ENCODE results near the gene METTL15.
"Not testable (repeated sequence)": the region's sequence is repeated elsewhere in the genome, so short reads cannot be mapped to it uniquely, and the experiment has no call there.

Gene METTL15

DNA sequence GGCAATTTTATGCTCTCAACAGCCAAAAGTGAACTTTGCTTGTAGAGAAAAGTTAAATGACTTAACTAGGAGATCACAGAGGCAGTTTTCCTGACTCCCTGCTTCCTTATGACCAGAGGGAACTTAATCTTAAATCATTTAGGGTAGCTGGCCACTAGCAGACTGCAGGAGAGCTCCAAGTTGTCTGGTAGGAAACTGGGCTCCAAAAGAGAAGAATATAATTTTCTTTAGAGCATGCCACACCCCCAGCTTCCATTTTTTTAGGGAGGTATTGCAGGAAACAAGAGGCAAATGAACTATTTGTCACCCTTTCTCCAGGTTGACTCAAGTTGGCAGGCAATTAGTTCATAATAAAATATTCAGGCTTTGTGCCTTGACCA is 2.6 kb downstream of the METTL15 start:
- DNase-seq = no peak

DNA sequence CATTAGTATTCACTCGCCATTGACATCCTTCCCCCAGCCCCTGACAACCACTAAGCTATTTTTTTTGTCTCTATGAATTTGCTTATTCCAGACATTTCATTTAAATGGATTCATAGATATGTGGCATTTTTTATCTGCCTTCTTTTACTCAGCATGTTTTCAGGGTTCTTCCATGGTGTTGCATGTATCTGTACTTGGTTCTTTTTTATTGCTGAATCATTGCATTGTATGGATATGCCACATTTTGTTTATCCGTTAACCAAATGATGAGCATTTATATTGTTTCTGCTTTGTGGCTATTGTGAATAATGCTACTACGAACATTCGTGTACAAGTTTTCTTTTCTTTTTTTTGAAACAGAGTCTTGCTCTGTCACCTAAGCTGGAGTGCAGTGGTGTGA is 5.9 kb downstream of the METTL15 start:
- no peak for DNase-seq

DNA sequence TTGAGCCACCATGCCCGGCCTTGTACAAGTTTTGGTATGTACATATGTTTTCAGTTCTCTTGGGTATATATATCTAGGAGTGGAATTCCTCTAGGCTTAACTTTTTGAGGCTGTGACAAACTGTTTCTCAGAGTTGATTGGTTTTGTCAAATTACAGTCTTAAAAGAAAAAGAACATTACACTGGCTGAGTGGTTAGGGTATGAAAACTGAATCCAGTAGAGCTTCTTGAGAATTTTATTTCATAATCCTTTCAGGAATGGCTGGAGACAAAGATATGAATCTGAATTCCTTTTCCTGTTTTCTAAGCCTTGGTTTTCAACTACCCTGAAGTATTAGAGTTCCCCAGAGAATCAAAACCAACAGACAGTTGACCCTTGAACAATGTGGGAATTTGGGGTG is 6.5 kb downstream of the METTL15 start:
- DNase-seq = no peak

DNA sequence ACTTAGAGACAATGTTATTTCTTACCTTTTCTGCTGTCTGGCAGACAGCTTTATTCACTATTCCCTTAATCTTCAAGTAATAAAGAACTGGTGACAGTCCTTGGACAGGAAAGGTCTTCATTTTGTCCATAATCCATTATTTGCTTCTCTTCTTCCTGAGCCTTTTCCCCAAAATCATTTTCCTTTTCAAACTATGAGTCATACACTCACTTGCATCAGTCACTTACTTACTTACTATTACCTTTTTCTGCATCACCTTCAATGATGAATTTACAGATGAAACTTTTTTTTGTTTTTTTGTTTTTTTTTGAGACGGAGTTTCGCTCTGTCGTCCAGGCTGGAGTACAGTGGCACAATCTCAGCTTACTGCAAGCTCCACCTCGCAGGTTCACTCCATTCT is 9.5 kb downstream of the METTL15 start:
- DNase-seq = no peak

DNA sequence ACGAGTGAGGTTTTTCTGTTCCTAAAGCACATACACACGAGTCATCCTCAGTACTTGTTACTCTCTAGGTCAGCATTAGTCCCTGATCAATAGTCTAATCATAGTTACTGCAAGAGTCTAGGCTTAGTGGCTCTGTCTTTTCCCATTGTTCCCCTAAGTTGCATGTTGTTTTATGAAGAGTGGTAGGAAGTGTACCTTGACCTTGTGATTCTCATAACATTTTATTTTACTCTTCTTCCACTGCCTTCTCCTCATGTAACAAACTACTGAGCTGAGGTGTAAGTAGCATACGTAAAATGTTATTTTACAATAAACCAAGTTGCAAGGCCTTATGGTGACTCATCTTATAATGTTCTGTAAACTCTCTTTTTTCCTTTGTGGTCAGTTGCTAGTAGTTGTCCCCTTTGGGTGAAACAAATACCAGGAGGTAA is 15.0 kb downstream of the METTL15 start:
- DNase-seq = no peak

DNA sequence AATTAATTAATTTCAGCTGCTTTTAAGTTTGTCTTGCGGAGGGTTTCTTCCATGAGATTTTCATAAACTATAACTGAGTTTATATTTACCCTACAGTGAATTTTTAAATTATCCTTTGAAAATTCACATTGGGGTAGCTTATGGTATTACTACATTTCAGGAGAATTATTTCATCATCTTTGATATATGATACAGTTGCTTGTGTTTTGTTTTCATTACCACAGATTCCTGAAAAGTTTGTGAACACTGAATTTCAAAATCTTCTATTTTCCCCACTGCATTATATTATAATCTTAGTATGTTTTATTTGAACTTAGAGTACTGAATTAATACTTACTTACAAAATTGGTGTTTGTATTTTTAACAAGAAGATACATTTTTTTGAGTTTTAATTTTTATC is 24.4 kb downstream of the METTL15 start:
- DNase-seq = no peak

DNA sequence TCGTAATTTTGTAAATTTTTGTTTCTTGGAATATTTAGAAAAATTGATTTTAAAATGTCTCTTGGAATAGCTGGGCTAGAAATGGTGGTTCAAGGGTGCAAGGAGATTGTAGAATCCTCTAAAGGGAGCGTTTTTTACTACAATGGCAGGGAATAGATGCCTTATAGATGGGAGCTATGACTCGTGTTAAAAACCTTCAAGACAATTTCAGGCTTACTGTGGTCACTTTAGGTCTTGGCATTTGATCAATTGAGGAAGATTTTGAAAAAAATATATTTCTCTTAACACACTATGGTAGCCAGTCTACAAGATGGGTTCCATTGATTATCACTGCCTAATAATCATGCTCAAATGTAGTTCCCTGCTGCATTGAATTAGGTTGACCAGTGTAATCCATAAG is 25.0 kb downstream of the METTL15 start:
- no peak for DNase-seq

DNA sequence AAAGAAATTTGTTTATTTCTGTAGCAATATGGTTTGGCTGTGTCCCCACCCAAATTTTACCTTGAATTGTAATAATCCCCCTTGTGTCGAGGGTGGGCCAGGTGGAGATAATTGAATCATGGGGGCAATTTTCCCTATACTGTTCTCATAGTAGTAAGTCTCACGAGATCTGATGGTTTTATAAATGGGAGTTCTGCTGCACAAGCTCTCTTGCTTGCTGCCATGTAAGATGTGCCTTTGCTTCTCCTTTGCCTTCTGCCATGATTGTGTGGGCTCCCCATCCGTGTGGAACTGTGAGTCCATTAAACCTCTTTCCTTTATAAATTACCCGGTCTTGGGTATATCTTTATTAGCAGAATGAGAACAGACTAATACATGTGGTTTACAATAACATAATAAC is 28.0 kb downstream of the METTL15 start:
- not testable (repeated sequence) for DNase-seq

DNA sequence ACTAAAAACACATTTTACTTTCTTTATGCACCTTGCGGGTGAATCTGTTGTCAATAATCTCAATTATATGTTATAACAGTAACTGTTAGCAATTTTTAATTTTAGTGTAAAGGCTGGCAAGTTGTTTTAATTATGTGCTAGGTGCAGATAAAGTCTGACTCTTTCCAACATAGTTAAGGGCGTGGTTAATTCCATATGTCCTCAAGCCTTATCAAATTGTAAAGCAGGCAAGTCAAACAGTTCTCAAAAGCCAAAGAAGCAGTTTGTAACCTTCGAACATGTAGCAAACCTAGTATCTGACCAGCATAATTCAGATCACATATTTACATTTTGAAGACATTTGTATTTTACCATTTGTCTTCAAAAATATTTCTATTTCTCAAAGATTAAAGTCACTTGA is 29.2 kb downstream of the METTL15 start:
- no peak for DNase-seq

DNA sequence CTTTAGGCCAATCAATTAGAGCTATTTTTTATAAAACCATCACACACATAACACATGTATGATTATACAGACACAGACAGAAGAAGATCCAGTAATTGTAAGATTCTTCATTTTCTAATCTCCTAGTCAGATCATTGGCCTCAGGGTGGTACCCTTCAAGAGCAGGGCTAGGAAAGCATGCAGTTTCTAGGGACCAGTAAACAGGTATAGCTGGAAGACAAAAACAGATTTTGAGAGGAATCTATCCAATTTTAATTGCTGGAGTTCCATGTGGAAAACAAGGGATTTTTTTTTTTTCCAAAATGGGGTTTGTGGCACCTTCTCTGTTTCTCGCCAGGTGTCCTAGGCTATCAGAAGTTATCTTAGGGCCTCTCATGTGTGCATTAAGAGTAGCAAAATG is 29.6 kb downstream of the METTL15 start:
- no peak for DNase-seq

DNA sequence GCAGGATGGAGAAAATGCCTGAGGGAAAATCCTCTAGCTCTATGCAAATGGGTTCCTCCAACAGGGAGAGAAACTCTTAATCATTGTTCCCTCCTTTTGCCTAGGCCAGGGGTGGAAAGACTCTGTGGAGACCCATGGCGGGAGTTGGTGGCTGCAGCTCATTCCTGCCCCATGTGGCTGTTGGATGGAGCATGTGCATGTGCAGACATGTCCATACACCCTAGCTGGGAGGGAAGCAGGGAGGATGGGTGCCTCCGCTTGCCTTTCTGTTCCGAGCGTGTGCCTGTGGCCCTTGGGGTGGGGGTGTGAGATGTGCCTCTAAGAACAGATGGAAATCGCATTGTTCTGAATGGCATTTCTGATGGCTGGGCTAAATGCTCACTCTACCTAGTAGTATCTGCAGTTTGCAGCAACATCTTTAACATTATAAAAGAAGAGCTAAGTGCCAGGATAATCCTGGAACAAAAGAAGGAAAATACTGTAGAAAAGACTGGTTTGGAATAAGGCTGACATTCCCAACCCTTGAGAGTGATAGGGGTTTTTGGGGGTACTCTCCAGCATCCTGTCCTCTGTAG is 31.7 kb downstream of the METTL15 start:
- no peak for DNase-seq

DNA sequence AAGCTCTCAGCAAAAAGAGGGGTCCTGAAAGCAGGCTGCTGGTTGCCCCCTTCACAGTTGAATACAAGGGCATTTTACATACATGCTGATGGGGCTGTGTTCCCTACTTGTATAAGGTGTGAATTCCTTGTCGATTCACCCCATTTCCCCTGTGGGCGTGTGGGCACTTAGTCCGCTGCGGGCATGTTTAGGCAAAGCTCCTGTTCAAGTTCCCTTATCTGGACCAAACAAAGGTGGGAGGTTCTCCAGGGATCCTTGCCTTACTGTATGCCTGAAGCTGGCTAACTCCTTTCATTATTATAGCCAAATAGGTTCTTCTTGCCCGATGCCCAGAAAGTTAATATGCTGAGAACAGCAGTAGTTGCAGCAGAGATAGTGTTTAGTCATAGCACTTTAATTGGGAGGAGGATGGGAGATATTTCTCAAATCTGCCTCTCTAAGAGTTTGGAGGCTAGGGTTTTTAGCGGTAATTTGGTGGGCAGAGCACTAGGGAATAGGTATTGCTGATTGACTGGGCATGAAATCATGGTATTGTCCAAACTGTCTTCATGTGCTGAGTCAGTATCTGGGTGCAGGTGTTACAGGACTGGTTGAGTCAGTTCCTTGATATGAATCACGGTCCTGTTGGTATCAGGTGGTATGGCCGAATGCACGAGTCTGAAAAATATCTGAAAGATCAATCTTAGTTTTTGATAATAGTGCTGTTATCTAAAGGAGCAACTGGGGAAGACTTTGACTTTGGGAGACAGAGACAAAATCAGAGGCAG is 32.7 kb downstream of the METTL15 start:
- DNase-seq = no peak

DNA sequence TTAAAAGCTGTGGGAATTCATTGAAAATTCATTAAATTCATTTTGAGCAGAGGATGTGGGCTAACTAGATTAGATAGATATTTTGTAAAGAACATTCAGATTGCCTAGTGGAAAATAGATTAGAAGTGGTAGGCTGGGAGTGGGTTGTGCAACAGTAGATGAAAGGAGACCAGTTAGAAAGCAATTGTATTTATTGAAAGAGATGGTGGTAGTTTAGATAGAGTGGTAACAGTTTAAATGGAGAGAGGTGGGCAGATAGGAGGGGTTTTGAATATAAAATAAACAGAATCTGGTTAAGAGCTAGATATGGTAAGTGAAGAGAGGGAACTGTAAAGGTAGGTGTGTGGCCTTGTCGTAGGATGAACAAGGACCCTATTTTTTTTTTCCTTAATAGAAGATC is 34.5 kb downstream of the METTL15 start:
- no peak for DNase-seq

DNA sequence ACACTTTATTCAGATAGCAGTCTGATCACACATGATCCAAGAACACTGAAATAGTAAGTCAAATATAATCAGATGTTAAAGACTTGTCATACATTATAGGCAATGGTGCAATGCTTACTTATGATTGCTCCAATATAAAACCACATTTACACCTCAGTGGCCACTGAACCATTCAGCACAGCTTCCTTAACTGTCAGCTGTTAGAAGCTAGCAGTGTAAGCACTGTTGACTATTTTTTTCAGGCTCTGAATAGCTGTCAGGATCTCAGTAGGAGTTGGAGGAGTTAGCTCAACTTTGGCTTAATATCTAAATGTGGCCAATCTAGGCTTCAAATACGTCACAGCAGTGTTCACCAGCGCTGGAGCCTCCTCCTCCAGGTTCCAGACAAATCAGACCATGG is 36.6 kb downstream of the METTL15 start:
- DNase-seq = no peak

DNA sequence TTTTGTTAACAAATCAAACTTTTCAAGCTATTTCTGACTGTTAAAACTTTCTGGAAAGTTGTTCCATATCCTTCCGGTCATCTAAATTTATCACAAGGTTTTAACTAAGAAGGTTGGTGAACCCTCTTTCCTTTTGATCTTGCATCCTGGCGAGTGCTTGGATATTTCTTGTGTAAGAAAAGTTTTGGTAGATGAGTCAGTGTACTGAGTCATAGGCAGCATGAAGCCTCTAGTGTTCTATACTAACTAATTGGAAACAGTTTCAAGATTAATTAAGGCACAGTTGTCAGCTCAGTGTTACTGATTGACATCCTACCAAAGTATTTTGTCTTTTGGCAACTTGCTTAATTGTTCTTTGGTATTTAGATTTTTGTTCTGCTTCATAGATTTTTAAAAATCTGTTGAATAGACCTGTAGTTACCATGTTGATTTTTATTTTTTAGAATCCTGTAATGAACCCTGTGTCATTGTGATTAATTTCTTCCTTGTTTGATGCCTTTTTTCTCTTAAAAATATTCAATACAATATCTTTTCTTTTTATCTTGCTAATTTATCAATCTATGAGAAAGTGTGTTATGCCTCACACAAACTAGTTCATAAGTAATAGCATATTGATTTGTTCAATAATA is 38.0 kb downstream of the METTL15 start:
- no peak for DNase-seq

DNA sequence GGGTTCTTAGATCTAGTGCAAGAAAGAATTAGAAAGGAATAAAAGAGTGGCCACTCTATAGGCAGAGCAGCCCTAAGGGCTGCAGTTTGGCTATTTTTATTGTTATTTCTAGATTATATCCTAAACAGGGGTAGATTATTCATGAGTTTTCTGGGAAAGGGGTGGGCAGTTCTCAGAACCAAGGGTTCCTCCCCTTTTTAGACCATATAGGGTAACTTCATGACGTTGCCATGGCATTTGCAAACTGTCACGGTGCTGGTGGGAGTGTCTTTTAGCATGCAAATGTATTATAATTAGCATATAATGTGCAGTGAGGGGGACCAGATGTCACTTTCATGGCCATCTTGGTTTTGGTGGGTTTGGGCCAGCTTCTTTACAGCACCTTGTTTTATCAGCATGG is 44.6 kb downstream of the METTL15 start:
- no peak for DNase-seq

DNA sequence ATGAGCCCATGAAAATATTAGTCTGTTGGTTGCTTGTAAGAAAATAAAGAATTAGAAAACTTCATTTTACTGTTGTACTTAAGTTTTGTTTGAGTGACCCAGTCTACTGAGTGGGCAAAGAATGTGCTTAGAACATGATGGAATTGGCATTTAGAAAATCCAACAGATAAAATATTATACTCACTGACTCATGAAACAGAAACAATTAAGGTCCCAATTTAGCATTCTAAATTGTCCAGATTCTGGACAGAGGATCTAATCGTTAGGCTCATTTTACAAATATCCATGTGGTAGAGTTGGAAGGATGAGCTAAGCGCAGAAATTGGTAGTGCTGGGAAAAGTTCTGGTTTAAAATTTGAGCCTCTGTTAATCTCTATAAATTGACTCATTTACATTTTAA is 45.4 kb downstream of the METTL15 start:
- no peak for DNase-seq

DNA sequence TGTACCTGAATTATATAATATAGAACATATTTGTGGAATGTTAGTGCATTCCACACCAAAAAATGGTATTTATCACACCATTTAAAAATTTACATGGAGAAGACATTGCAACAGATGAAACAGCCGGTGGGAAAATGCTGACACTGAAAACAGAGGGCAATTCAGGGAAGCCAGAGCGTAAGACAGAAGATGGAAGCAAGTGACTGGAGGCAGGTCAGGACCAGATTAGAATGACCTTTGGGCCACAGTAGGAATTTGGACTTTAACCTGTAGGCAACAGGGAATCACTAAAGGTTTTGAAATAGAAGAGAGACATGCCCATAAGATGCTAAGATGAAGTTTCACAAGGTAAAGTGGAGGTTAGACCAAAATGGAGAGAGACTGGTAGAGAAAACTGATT is 60.5 kb downstream of the METTL15 start:
- no peak for DNase-seq

DNA sequence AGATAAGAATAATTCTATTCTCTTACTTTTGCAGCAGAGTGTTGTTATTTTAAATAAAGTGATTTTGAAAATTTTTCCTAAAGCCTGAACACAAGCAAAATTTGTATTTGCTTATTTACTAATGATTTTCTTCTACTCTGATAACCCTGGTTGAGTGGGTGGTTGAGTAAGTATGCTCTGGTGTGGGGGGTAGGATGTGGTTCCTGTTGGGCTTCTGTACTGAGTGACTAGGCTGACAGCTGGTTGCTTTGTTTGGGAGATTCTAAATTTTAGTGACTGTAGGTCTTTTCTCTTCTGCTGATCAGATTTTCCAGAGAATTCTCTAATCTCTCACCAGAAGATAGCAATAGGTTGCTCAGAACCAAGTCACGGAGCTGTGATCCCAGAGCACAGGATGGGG is 61.6 kb downstream of the METTL15 start:
- DNase-seq = no peak

DNA sequence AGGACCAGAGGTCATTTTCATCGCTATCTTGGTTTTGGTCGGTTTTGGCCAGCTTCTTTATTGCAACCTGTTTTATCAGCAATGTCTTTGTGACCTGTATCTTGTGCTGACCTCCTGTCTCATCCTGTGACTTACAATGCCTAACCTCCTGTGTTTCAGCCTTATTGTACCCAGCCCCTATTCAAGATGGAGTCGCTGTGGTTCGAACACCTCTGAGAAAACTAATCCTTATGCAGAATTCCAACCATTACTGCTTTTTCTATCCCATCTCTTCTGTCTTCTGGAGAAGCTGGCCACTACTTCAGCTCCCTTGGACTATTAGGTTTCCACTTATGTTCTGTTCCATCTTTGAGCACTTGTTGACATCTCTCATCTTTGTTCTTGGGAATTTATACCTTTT is 62.6 kb downstream of the METTL15 start:
- DNase-seq = no peak

DNA sequence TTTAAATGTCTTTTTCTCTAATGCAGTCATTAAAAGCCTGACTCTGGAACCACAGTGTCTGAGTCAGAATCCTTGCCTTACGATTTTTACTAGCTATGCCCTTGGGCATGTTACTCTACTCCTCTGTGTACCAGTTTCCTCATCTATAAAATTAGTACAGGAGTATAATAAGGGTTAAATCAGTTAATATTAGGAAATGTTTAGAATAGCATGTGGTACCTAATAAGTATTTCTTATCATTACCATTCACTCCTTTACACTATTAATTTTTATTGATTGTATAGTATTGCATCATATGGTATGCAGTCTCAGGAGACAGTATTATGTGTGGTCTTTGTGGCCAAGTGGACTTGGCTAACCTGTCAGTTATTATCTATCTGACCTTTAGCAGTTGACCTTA is 68.2 kb downstream of the METTL15 start:
- no peak for DNase-seq

DNA sequence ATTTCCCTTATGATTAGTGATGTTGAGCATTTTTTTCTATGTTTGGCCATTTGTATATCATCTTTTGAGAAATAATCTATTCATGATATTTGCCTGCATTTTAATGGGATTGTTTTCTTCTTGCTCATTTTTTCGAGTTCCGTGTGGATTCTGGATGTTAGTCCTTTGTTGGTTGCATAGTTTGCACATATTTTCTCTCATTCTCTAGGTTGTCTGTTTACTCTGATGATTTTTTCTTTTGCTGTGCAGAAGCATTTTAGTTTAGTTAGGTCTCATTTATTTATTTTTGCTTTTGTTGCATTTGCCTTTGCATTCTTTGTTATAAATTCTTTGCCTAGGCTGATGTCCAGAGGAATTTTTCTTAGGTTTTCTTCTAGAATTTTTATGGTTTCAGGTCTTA is 87.3 kb downstream of the METTL15 start:
- DNase-seq = no peak

DNA sequence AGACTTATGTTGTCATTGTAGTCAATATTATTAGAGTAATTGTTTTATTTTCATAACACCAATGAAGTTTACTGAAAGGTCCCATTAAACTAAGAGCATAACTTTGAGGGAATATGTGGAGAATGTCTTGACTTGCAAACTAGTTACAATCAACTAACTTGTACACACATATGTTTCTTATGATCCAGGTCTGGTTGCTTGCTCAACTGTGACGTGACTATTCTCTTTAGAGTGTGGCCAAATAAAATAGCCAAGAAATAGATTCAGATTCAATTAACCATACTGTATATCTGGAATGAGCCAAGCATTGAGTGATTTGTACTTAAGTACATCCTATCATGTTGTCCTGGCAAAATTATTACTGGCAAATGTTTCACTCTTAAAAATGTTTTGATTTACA is 101.7 kb downstream of the METTL15 start:
- no peak for DNase-seq

DNA sequence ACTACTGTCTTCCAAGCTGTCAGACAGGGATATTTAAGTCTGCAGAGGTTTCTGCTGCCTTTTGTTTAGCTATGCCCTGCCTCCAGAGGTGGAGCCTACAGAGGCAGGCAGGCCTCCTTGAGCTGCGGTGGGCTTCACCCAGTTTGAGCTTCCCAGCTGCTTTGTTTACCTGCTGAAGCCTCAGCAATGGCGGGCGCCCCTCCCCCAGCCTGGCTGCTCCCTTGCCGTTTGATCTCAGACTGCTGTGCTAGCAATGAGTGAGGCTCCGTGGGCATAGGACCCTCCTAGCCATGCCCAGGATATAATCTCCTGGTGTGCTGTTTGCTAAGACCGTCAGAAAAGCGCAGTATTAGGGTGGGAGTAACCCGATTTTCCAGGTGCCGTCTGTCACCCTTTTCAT is 113.9 kb downstream of the METTL15 start:
- DNase-seq = not testable (repeated sequence)

DNA sequence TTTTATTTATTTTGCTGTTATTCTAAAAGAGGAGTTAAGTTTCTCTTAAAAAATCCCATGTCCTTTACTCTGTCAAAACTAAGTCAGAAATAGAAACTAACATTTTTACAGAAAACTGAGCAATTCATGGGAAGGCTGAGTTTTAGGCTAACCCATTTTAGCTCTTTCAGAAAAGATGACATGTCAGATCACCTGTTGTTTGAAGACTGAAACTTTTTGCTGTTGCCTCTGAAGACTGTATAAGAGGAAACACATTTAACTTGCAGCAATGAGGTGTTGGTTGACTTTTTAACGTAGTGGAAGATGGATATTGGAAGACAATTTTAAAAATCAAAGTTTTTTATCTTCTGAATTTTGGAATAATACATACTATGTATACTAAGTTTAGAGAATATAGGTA is 115.4 kb downstream of the METTL15 start:
- no peak for DNase-seq

All from activated effector memory CD4-positive, alpha-beta T cell treated with anti-CD3 and anti-CD28 coated beads, Interleukin-2, amount 50 U/mL, for 16 hours (primary cell).